Left lobe of liver (tissue), 2 donors: Measurements from ENCODE around the gene PAX2. TPM values are rescaled to one million over a fixed set of nuclear protein-coding genes. Genes with fewer than 3 reads are reported as not detected.

ENCODE experiments used
- ATAC-seq: fragments of 200-7000 bp; cut with Tn5 transposase; one replicate; pipeline ENCODE4 v1.9.1; 2020; ENCODE audit warnings: mild to moderate bottlenecking, moderate library complexity
- DNase-seq: peaks from one replicate; pipeline ENCODE4 v3.0.0-alpha.2; 2020; ENCODE audit warnings: low spot score
- total RNA-seq: library from RNA; stranded (reverse); gene quantifications from one replicate; pipeline ENCODE4 v1.2.1, GENCODE V29; 2021
- donor health status: DM: no; HTN: no; CAD: no; lungs with moderate emphysema.
- donor health status: DM: no; HTN: yes; CAD: no.

Gene PAX2
- total RNA-seq, 1 donor from 2014 or later = 0.18 TPM

DNA sequence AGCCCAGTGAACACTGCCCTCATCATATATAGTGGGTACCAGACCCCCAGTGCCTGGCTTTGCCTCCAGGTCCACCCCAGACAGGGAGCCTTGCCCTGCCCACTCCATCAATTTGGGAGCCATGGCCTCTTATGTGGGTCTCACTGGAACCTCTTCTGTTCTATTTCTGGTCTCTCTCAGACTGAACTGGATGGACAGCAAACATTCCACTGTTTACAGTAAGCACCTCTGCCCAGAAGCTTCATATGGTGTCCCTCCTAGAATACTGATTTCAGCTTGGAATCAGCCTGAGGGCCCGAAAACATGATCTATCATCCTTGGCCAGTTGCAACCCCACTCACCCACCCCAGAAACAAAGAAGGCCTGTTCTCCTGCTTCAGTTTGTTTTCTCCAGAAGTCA, 86.4 kb downstream of the PAX2 start:
- DNase-seq (no peak), ATAC-seq (no peak)

DNA sequence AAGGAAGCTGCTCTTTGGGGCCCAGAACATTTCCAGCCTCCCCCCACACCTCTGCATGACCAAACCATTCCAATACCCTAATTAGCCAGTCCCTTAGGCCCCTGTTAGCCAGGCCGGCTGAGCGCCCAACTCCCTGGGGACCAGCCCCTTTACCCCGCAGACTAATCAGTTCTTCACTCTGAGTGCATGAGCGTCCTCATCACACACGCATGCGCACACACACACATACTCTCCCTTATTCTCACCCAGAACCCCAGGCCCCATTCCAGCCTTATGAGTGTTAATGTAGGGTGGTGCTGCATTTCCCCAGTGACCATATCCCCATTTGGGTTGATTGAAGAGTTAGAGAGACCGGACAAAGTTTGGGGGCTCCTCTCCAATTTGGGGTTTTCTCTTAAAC, 90.4 kb downstream of the PAX2 start:
- DNase-seq (no peak), ATAC-seq (no peak)

- DNase-seq = no peak
- no peak for ATAC-seq
Observed at GRCh38 chr10:100836891-100837290, 91.5 kb downstream of the PAX2 start.

GRCh38 chr10:100837300-100837699, 91.9 kb downstream of the PAX2 start:
- ATAC-seq = peak; percentile 61
- no peak for DNase-seq

DNA sequence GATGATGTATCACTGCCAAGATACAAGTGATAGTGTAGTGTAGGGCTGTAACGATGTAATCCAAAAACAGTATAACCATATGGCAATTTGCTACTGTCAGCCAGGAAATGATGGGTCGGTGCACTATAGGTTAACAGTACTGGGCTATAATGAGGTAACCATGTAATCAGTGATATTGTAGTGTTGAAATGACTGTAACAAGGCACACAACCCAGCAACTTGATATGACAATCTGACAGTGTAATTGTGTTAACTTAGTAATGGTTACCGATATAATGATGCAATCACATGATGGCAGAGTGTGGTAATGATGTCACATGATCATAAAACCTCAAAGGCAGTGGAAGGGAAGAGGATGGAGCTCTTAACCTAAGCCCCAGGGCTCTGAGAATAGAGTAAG, 93.6 kb downstream of the PAX2 start:
- no peak for DNase-seq

DNA sequence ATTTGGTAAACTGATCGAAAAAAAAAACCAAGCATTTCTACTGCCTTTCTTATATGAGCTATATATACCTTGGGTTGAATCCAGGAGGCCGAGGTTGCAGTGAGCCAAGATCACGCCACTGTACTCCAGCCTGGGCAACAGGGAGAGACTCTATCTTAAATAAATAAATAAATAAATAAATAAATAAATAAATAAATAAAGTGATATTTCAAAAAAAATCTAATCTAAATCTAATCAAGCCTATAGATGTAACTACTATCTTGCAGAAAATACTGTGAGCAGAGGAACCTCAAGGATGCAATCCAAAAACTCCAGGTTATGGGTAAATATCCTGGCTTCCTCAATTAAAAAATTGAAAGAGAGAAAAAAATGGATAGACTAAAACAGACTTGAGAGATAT, 96.1 kb downstream of the PAX2 start:
- ATAC-seq (no peak), DNase-seq (no peak)

More for the DNA sequence above, 93.6 kb downstream of the PAX2 start:
- no peak for ATAC-seq

- DNase-seq = no peak
- ATAC-seq = no peak
Observed at GRCh38 chr10:100847440-100847839, 102.1 kb downstream of the PAX2 start.

- ATAC-seq (no peak), DNase-seq (no peak)
Observed at GRCh38 chr10:100848770-100849169, 103.4 kb downstream of the PAX2 start.

DNA sequence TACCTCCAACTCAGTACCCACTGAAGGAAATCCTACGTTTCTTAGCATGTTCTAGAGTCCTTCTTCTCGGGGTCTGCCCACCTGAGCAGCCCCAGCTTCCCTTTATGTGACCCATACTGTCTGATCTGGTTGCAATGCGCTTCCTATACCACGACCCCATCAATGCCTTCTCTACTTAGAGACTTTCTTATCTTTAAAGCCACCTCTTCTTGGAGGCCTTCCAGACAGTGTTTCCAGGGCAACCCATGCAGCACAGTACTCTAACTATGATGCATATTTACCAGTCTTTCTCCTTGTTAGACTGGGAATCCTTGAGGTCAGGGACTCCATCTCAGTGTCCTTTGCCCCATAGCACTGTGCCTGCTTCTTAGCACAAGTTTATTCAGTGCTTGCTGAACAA, 112.9 kb downstream of the PAX2 start:
- no peak for ATAC-seq
- no peak for DNase-seq

GRCh38 chr10:100858747-100859483, 113.5 kb downstream of the PAX2 start:
- DNase-seq = no peak
- no peak for ATAC-seq

- ATAC-seq (no peak), DNase-seq (no peak)
Observed at GRCh38 chr10:100859484-100859763, 114.0 kb downstream of the PAX2 start.

DNA sequence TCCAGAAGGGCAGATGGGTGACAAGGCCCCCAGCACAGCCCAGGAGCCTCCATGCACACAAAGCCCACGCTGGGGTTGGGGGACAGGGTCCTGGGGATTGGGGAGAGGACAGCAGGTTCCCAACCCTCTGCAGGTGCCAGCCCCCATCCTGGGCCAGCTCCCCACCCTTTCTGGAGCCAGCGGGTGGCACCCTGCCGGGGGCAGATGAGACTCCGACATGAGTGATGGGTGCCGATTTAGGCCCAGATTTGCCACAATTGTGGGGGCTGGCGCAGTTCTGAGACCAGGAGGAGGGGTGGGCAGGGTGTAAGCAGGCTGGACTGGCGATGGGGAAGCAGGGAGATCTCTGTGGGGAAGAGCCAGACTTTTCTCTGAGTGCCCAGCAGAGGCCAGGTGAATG, 118.1 kb downstream of the PAX2 start:
- ATAC-seq (no peak), DNase-seq (no peak)

GRCh38 chr10:100864036-100864885, 118.9 kb downstream of the PAX2 start:
- ATAC-seq = no peak
- no peak for DNase-seq

DNA sequence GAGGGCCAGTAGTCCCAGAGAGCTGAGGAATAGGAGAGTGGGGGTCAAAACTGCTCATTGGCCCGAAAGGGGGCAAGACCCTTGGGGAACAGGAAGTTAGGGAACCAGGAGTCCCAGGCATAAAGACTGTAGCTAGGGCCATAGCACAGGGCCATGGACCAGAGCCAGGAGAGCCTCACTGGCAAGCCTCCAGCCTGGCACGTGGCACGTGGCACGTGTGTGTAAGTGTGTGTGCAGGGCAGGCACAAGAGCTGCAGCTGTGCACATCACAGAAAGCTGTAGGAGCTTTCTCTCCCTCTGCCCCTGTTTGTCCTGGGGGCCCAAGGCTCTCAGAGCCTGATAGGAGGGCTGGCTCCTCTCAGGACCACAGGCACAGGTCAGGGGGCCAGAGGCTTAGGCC, 119.6 kb downstream of the PAX2 start:
- ATAC-seq = peak; percentile 68
- peak; percentile 54 for DNase-seq

GRCh38 chr10:100866010-100866409, 120.6 kb downstream of the PAX2 start:
- DNase-seq (no peak), ATAC-seq (no peak)

DNA sequence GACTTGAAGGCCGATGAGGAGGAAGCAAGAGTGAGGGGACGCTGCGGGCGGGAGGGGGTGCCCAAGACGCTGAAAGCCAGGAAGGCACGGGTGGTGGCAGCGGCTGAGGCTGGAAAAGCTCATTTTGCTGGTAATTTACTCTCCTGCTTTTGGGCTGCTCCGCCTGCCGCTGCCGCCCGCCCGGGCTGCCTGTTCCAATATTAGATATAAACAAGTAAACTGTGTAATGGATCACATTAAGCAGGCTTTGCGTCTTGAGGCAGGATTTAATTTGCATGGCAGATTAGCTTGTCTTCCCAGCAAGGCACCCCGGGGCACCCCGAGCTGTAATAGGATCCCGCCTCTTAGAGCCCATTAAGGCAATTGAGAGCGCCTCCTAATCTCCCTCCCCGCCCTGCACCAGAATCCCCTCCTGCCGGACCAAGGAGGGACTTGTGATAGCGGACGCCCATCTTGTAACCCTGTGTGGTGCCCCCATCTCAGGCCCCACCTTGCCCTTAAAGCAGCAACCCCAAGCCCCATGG, 121.3 kb downstream of the PAX2 start:
- DNase-seq (no peak), ATAC-seq (no peak)

DNA sequence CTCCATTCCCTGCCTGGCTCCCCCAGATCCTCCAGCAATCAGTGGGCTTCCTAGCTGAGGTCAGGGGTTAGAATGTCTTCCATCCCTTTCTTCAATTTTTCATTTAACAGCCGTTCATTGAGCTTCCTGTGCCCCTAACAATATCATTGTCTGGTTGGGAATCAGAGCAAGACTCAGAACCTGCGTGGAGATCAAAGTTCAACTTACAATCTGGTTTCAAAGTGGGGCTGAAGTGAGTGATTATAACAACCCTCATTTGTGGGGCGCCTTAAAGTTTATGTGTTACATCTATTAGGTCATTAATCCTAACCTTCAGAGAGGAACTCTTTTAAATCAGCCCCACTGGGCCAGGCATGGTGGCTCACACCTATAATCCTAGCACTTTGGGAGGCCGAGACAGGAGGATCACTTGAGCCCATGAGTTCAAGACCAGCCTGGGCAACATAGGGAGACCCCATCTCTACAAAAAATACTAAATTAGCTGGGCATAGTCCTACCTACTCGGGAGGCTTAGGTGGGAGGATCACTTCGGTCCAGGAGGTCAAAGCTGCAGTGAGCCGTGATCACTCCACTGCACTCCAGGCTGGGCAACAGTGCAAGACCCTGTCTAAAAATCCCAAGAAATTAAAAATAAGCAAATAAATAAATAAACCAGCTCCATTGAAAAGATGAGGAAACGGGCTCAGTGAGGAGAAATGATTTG, 122.0 kb downstream of the PAX2 start:
- DNase-seq (no peak), ATAC-seq (no peak)

- DNase-seq (no peak), ATAC-seq (no peak)
Observed at GRCh38 chr10:100868382-100868781, 123.0 kb downstream of the PAX2 start.

DNA sequence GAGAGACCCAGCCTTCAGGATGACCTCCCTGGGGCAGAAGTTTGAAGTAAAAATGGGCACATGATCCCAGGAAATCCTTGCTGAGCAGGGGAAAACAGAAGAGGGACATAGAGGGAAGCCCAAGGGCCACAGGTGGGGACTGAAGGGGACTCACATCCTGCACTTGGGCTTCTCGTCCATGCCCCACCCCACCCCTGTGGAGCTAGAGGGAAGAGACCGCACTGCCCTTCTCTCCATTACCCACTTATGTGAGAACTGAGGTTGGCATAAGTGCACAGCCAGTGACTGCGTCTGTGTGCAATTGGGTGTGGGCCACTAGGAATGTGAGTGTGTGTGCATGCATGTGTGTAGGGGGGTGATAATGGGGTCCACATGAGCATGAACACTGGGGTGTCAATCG, 124.0 kb downstream of the PAX2 start:
- DNase-seq (no peak), ATAC-seq (no peak)

DNA sequence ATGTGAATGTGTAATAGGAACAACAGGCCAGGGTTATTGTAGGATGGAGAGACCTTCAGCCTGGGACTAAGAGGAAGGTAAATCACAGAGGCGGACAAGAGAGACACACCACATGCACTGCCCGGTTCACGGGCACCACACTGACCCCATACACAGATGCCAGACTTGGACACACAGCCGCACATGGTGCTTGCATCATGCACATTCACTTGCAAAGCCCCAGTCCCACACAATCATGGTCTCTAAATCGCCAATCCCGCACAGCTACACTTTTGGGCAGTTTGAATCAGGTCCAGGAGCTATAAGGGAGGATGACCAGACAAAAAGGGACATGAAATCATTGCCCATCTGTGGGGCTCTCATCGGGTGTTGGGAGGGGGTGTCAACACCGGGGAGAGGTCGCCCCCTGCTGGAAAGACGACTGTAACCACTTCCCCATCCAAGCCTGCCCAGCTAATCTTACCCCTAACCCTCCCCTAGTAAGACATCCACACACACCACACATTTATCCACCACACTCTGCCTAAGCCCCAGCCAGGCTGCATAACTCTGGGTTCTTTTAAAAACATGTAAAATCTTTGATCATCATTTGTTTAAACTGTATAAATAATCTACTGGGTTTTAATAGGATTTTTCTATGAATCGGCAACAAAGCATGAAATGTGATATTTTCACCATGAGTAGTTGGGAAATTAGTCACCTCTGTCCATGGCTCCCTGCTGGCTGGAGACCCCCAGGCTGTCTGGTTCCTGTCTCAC, 126.8 kb downstream of the PAX2 start:
- DNase-seq (no peak), ATAC-seq (peak; percentile 60)
